ENCODE measurements around the gene GPC5. TPM values are rescaled to one million over a fixed set of nuclear protein-coding genes. Genes with fewer than 3 reads are reported as not detected.

Gene GPC5
- total and polyA plus RNA-seq, 2 experiments from 2014 or later: 0.32 TPM; not detected in 1

GRCh38 chr13:91450913-91451312 lies 52.5 kb downstream of the GPC5 start:
- H3K4me2 ChIP-seq (ENCODE audit: unreplicated experiment): no peak overlapping the region
- H3K9me3 ChIP-seq (ENCODE audit: low read depth): no peaks in the 10 kb centered on the region
- in situ Hi-C loops (cut with MboI): no loop called here
- no peaks in the 10 kb centered on the region for H3K36me3 ChIP-seq (ENCODE audit: low read depth)
- H4K20me1 ChIP-seq (ENCODE audit: insufficient read depth): no peaks in the 10 kb centered on the region
- no peak overlapping the region for H3K4me3 ChIP-seq
- TF ChIP-seq EZH2phosphoT487 (IDR thresholded peaks at IDR 0.05; ENCODE audit: insufficient read depth, low read depth) (no peak), EZH2 (IDR thresholded peaks at IDR 0.05; ENCODE audit: insufficient read depth, poor library complexity, severe bottlenecking) (no peak)
- no peaks in the 10 kb centered on the region for H3K79me2 ChIP-seq (ENCODE audit: insufficient read depth)
- WGBS, 2 experiments (ENCODE audit: low coverage in 1 of 2, low lambda C conversion rate in 2 of 2, missing lambda C conversion rate in 2 of 2): 23 to 30% methylated on average over 2 of the region's 2 CpGs
- no peak overlapping the region for H3K9ac ChIP-seq
- no peak for DNase-seq
- no peaks in the 10 kb centered on the region for H3K4me1 ChIP-seq (ENCODE audit: insufficient read depth)
- H3K9me2 ChIP-seq (ENCODE audit: insufficient read depth): no peaks in the 10 kb centered on the region
- H3K27me3 ChIP-seq (replicated peaks; ENCODE audit: insufficient read depth): no peaks in the 10 kb centered on the region
- H2AFZ ChIP-seq: no peak overlapping the region
- H3K27ac ChIP-seq: no peak overlapping the region
- no peaks in the 10 kb centered on the region for H3F3A ChIP-seq (ENCODE audit: insufficient read depth)

GRCh38 chr13:91454666-91455065 lies 56.2 kb downstream of the GPC5 start:
- H3K4me1 ChIP-seq (ENCODE audit: insufficient read depth): no peaks in the 10 kb centered on the region
- TF ChIP-seq EZH2phosphoT487 (IDR thresholded peaks at IDR 0.05; ENCODE audit: insufficient read depth, low read depth): no peak
- no peak for TF ChIP-seq EZH2 (IDR thresholded peaks at IDR 0.05; ENCODE audit: insufficient read depth, poor library complexity, severe bottlenecking)
- WGBS, 2 experiments (ENCODE audit: low coverage in 1 of 2, low lambda C conversion rate in 2 of 2, missing lambda C conversion rate in 2 of 2): 5 to 14% methylated on average over 1 of the region's 1 CpG
- H3K4me2 ChIP-seq (ENCODE audit: unreplicated experiment): no peak overlapping the region
- H3K79me2 ChIP-seq (ENCODE audit: insufficient read depth): no peaks in the 10 kb centered on the region
- H3K9me2 ChIP-seq (ENCODE audit: insufficient read depth): no peaks in the 10 kb centered on the region
- no peaks in the 10 kb centered on the region for H3K9me3 ChIP-seq (ENCODE audit: low read depth)
- H3K4me3 ChIP-seq: no peak overlapping the region
- no peaks in the 10 kb centered on the region for H4K20me1 ChIP-seq (ENCODE audit: insufficient read depth)
- H3K27ac ChIP-seq: no peak overlapping the region
- H3K27me3 ChIP-seq (replicated peaks; ENCODE audit: insufficient read depth): no peaks in the 10 kb centered on the region
- no peaks in the 10 kb centered on the region for H3F3A ChIP-seq (ENCODE audit: insufficient read depth)
- no peaks in the 10 kb centered on the region for H3K36me3 ChIP-seq (ENCODE audit: low read depth)
- in situ Hi-C loops (cut with MboI): no loop called here
- H2AFZ ChIP-seq: no peak overlapping the region
- H3K9ac ChIP-seq: no peak overlapping the region
- no peak for DNase-seq

- 20 to 35% methylated on average over 2 of the region's 2 CpGs for WGBS, 2 experiments (ENCODE audit: low coverage in 1 of 2, low lambda C conversion rate in 2 of 2, missing lambda C conversion rate in 2 of 2)
- DNase-seq: no peak
- no peak overlapping the region for H2AFZ ChIP-seq
- no peaks in the 10 kb centered on the region for H3K79me2 ChIP-seq (ENCODE audit: insufficient read depth)
- no peak overlapping the region for H3K4me3 ChIP-seq
- no peaks in the 10 kb centered on the region for H3K9me3 ChIP-seq (ENCODE audit: low read depth)
- in situ Hi-C loops (cut with MboI): no loop called here
- TF ChIP-seq EZH2phosphoT487 (IDR thresholded peaks at IDR 0.05; ENCODE audit: insufficient read depth, low read depth) (no peak), EZH2 (IDR thresholded peaks at IDR 0.05; ENCODE audit: insufficient read depth, poor library complexity, severe bottlenecking) (no peak)
- no peaks in the 10 kb centered on the region for H3K36me3 ChIP-seq (ENCODE audit: low read depth)
- H3F3A ChIP-seq (ENCODE audit: insufficient read depth): no peaks in the 10 kb centered on the region
- no peak overlapping the region for H3K27ac ChIP-seq
- H3K9me2 ChIP-seq (ENCODE audit: insufficient read depth): no peaks in the 10 kb centered on the region
- no peak overlapping the region for H3K9ac ChIP-seq
- no peaks in the 10 kb centered on the region for H4K20me1 ChIP-seq (ENCODE audit: insufficient read depth)
- H3K27me3 ChIP-seq (replicated peaks; ENCODE audit: insufficient read depth): no peaks in the 10 kb centered on the region
- no peaks in the 10 kb centered on the region for H3K4me1 ChIP-seq (ENCODE audit: insufficient read depth)
- H3K4me2 ChIP-seq (ENCODE audit: unreplicated experiment): no peak overlapping the region
Observed at GRCh38 chr13:91456837-91457236, 58.4 kb downstream of the GPC5 start.

- Histone ChIP-seq H3K9me3 (ENCODE audit: low read depth) (no peaks in the 10 kb centered on the region), H3K9me2 (ENCODE audit: insufficient read depth) (no peaks in the 10 kb centered on the region), H3K79me2 (ENCODE audit: insufficient read depth) (no peaks in the 10 kb centered on the region), H3K36me3 (ENCODE audit: low read depth) (no peaks in the 10 kb centered on the region), H3K4me3 (no peak overlapping the region), H2AFZ (no peak overlapping the region), H3K4me2 (ENCODE audit: unreplicated experiment) (no peak overlapping the region), H3K9ac (no peak overlapping the region), H4K20me1 (ENCODE audit: insufficient read depth) (no peaks in the 10 kb centered on the region), H3K27ac (no peak overlapping the region), H3K4me1 (ENCODE audit: insufficient read depth) (no peaks in the 10 kb centered on the region), H3K27me3 (replicated peaks; ENCODE audit: insufficient read depth) (no peaks in the 10 kb centered on the region), H3F3A (ENCODE audit: insufficient read depth) (no peaks in the 10 kb centered on the region)
- in situ Hi-C loops (cut with MboI): no loop called here
- TF ChIP-seq EZH2phosphoT487 (IDR thresholded peaks at IDR 0.05; ENCODE audit: insufficient read depth, low read depth) (no peak), EZH2 (IDR thresholded peaks at IDR 0.05; ENCODE audit: insufficient read depth, poor library complexity, severe bottlenecking) (no peak)
- DNase-seq: no peak
Observed at GRCh38 chr13:91459485-91459884, 61.1 kb downstream of the GPC5 start.

- Histone ChIP-seq H3K4me2 (ENCODE audit: unreplicated experiment) (no peak overlapping the region), H3K9me3 (ENCODE audit: low read depth) (no peaks in the 10 kb centered on the region), H3K36me3 (ENCODE audit: low read depth) (no peaks in the 10 kb centered on the region), H3F3A (ENCODE audit: insufficient read depth) (no peaks in the 10 kb centered on the region), H3K27ac (no peak overlapping the region), H3K9ac (no peak overlapping the region), H3K4me3 (no peak overlapping the region), H3K9me2 (ENCODE audit: insufficient read depth) (no peaks in the 10 kb centered on the region), H2AFZ (no peak overlapping the region), H3K27me3 (replicated peaks; ENCODE audit: insufficient read depth) (no peaks in the 10 kb centered on the region), H3K79me2 (ENCODE audit: insufficient read depth) (no peaks in the 10 kb centered on the region), H4K20me1 (ENCODE audit: insufficient read depth) (no peaks in the 10 kb centered on the region), H3K4me1 (ENCODE audit: insufficient read depth) (no peaks in the 10 kb centered on the region)
- no peak for DNase-seq
- 15 to 16% methylated on average over 5 of the region's 5 CpGs for WGBS, 2 experiments (ENCODE audit: low coverage in 1 of 2, low lambda C conversion rate in 2 of 2, missing lambda C conversion rate in 2 of 2)
- in situ Hi-C loops (cut with MboI): no loop called here
- TF ChIP-seq EZH2 (IDR thresholded peaks at IDR 0.05; ENCODE audit: insufficient read depth, poor library complexity, severe bottlenecking): no peak
- no peak for TF ChIP-seq EZH2phosphoT487 (IDR thresholded peaks at IDR 0.05; ENCODE audit: insufficient read depth, low read depth)
Observed at GRCh38 chr13:91464336-91464735, 65.9 kb downstream of the GPC5 start.

Data from GM23248 (cell line).